Raji (cell line): ENCODE data around the gene LSM14B.

ENCODE experiments used
- POLR2A ChIP-seq: IDR thresholded peaks from 2 replicates; pipeline ENCODE4 v1.6.1; 2011; ENCODE audit warnings: low read depth, low read length, control low read depth; ENCODE audit not compliant: insufficient read depth

Gene LSM14B

DNA sequence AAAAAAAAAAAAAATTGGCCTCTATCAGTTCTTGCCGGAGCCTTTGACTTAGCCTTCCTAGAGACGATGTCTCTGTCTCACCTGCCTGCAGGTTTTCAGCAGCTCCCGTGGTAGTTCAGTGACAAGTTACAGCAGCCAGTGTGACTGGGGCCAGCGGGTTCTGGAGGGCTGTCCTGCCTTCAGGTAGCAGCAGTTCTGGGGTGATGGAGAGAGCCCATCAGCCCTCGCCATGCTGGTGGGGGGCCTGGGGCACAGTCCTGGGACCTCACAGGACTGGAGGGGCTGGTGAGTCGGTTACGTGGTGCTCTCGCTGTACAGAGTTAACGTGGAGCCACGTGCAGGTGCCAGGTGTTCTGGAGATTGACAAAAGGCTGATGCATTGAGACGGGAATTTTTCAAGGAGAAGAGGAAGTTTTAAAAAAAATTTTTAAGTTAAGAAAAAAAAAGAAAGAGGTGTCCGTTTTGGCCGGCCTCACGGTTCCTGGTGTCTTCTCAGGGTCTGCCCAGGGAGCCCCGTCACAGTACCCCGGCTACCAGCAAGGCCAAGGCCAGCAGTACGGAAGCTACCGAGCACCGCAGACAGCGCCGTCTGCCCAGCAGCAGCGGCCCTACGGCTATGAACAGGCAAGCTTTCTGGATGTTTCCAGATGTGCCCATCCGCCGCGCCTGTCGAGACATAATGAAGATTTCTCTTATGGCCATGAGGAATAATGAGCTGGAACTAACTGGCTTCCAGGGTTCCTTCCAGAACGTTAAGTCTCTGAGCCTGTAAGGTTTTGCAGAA is 51.9 kb downstream of the LSM14B start:
- no peak for TF ChIP-seq POLR2A

DNA sequence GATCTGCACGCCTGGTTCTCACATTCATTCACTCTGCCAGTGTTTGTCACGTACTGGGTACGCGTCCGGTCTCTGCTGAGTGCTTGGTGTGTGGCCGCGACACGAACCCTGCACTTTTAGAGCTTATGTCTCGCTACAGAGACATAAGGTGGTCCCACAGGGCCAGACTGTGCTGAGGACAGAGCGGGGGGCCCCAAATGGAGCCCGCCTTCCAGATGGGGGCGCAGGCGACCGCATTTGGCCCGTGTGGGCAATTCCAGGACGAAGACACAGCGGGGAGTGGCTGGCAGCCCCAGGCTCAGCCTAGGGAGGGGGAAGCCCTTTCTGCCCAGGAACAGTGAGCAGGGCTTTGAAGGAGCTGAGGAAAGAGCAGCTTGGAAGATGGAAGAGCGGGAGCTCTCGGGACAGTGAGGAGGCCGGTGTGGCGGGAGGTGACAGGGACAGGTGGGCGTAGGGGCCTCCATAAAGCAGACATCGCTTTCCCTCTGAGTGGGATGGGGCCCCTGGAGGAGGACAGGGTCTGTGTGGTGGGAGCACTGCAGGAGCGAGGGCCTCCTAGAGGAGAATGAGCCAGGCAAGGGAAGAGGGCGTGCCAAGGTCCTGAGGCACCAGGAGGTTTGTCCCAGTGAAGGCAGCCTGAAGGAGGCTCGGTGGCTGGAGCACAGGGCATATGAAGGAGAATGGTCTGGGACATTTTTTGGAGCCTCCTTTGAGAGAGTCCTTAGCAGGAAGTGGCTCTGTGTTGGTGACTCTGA is 52.8 kb downstream of the LSM14B start:
- no peak for TF ChIP-seq POLR2A

DNA sequence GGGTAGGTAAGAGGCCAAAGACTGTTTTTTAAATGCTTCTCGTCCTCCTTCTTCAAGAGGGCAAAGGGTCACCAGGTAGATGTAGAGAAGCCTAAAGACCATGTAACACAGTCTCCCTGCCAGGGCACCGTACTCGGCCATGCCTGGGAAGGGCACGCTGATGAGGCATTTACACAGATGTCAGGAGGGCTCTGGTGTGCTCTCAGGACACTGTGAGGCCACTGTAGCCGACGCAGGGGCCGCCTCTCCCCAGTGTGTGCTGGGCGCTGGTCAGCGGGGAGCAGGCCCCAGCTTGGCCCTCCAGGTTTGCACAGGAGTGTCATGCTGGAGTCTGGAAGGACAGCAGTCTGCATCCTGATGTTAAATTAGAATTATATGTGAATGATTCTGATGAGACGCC is 53.4 kb downstream of the LSM14B start:
- no peak for TF ChIP-seq POLR2A

DNA sequence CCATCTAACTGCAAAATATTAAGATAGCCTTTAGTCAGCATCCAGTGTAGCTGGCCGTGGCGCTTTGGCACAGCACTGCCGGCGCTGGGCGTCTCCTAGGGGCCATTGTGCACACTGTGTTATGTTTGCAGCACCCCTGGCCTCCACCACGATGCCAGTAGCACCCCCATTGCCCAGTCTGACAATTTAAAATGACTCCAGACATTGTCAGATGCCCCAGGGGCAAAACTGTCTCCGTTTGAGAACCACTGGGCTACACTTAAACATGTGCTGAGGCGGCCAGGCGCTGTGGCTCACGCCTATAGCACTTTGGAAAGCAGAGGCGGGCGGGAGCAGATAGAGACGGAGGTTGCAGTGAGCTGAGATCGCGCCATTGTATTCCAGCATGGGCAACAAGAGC is 54.6 kb downstream of the LSM14B start:
- TF ChIP-seq POLR2A, result no peak

DNA sequence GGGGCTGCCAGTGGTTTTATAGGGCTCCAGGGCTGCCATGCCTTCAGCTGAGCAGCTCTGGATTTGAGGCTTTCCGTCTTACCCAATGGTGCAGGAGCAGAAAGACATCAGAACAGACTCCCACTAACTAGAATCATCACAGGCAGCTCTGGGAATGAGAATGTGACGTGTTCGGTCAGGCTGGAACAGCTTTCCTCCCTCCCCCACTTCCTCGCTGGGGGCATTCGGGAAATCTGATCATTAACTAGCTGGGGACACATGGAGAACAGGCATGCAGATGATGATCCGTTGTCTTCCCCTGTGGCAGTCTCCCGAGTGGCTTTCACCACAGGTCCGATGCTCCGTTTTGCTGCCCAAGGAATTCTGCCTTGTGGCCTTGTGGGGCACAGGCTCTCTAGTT is 55.0 kb downstream of the LSM14B start:
- no peak for TF ChIP-seq POLR2A

DNA sequence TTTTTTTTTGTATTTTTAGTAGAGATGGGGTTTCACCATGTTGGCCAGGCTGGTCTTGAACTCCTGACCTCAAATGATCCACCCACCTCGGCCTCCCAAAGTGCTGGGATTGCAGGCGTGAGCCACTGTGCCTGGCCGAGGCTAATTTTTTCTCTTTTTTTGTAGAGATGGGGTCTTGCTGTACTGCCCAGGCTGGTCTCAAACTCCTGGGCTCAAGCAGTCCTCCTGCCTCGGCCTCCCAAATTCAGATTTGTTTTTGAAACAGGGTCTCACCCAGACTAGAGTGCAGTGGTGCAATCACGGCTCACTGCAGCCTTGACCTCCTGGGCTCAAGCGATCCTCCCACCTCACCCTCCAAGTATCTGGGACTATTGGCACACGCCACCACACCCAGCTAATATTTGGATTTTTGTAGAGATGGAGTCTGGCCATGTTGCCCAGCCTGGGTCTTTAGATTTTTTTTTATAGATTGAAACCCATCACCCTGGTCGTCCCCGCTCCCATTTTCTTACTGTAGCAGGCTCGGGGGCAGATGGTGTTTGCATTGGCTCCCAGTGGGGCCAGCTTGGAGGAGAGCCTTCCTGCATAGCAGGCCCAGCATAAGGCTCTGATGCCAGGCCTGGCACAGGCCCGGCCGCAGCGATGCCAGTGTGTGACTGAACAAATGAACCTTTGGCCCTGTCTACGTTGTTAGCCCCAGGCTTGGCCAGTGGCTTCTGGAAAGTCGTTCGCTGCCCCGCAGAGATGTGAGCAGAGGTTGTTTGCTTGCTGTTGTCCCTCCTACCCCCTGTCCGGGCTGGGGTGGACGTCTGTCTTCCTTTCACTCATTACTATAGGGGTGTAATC is 56.3 kb downstream of the LSM14B start:
- TF ChIP-seq POLR2A, result no peak

DNA sequence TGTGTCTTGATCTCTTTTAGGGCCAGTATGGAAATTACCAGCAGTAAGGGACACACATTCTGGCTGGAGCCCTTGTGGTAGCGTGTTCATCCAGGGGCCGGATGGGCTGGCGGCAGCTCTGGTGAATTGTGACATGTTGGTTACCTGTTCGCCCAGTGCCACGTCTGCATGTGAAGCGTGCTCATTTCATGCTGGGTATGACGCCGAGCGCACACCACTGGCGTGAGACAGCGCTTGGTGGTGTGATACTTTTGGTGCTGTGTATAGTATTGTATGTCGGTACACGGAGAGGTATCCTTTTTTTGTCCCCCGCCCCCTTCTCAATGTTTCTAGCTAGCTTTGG is 56.9 kb downstream of the LSM14B start:
- no peak for TF ChIP-seq POLR2A

DNA sequence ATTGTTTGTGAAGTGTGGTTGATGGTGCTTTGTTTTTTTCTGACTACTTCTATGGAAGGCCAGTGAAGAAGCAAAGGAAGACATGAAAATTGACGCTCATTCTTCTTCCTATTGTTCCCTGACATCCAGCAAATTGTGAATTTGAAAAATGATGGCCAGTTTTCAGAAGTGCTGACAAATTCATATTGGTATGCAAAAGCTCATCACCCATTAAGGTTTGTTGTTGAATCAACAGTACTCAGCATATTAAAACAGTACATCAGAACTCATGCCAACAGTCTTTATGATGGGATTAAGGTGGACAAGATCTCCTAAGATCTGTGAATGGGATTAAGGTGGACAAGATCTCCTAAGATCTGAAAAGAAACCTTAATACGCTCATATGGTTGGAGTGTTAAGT is 59.5 kb downstream of the LSM14B start:
- TF ChIP-seq POLR2A, result no peak

DNA sequence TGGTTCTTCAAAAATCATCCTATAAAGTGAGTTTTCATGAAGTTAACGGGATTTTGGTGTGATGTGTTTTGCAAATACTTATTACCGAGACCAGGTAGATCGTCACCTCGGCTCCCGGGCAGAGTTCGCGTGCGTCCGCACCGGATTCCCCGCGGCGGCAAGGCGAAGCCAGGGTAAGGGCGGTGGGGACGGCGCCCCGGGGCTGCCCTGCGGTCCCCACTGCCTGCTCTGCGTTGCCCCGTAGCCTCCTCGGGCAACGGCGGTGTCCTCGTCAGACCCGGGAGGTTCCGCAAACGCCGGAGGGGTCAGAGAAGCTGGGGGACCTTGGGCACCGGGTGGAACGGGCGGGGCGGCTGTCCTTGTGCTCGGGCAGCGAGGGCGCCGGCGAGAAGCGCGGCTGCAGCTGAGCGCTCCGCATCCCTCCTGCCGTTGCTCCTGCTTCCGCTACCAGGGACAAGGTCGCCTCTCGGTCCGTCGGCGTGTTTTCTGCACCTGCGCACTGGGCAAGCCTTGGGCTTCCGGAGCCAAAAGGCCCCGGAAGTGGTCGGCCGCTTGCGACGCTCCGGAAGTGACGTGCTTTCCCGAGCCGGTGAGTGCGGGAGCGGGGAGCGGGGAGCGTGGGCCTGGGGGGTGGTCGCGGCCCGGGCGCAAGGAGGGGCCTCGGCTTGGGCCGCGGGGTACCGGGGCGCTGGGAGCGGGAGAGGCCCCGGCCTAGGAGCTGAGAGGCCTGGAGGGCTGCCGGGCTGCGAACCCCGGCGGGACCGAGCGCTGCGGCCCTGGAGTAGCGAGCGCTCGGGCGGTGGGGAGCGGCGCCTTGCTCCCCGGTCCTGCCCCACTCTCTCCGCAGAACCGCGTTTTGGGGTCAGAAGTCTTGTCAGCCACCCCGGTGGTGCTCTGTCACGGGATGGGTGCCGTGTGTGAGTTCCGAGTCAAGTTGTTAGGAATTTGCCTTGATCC is 60.5 kb downstream of the LSM14B start, which contains the start of gene MTG2:
Gene MTG2, plus strand, starts transcription at position 560 of the 957 bp plus-strand sequence. CDS start 10,393 bp downstream, outside the sequence.
- peak; percentile 99 for TF ChIP-seq POLR2A

DNA sequence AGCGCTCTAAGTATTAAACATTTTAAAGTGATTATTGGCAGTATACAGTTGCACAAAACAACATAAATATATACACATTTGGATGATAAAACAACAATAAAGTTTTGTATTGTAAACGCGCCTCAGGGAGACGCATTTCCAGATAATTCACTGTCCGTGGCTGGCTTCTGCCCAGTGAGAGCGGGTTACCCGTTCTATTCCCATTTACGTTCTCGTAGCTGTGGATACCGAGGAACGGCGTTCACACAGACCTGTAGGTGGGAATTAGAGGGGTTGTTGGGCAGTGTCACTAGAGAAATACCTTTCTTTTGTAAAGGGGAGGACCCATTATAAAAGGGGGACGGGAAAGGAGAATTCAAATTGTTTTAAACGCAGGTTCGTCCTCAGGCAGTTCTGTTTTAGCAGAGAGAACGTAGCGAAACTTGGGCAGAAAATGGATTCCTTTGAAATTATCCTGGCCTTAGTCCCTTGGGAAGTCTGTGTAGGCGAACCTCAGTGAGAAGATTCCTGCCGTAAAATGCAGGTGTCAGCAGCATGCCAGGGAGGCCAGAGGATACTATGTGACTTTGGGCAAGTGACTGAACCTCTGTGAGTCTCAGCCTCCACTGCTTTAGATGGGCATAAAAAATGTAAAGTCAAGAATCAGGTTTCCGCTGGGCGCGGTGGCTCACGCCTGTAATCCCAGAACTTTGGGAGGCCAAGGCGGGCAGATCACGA is 61.3 kb downstream of the LSM14B start:
- no peak for TF ChIP-seq POLR2A
